Measurements from ENCODE around the gene FCHSD2. TPM values are rescaled to one million over a fixed set of nuclear protein-coding genes. Genes with fewer than 3 reads are reported as not detected.

The FCHSD2 gene
- polyA plus RNA-seq, 1 donor (not counting 4 experiments of a cell fraction or from before 2014, with no cell fraction given): 14.2 TPM

DNA sequence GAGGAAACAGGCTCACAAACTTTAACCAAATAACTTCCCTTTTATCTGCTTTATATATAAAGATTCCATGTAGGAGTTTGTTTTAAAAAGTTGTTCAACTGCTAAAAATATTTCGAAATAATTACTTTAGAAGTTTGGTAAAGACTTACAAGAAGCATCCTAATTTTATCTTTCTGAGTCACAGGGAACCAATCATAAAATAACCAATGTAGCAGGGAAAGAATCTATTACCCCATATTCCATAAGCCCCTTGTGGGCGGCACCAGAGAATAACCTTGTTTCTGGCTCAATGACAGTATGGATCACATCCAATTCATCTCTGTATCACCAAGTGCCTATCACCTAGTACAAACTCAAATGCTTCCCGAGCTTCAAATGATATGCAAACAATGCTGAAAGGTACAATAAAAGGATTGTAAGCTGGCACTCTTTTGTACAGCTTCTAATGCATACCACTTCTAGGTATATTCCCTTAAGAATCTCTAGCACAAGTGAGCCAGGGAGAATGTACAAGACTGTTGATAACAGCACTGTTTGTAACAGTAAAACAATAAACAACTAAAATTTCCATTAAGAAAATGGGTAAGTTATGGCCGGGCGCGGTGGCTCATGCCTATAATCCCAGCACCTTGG is 169.5 kb downstream of the FCHSD2 start:
- FAIRE-seq: no peak
- DNase-seq (ENCODE audit: low read depth, low spot score): no peak

DNA sequence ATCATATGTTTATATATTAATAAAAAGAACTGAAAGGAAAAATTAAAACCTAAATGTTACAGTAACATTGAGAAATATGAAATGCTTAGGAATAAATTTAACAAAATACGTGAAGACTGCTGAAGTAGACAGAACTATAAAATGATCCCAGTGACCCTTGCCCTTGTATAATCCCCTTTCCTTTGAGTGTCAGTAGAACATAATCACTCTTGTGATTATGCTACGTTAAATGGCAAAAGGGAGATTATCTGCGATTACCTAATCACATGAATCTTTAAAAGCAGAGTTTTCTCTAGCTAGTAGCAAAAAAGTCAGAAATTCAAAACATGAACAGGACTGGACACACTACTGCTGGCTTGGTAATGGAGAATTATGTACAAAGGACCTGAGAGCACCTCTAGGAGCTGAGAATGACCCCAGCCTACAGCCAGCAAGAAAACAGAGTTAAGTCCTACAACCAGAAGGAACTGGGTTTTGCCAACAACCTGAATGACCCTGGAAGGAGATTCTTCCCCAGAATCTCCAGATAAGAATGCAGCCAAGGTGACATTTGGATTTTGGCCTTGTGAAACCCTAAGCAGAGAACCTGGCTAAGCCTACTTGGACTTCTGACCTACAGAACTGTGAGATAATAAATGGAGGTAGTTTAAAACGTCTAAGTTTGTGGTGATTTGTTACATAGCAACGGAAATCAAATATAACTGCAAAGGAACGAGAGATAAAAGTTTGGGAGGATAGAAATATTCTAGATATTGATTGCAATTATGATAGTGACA is 170.7 kb downstream of the FCHSD2 start:
- Histone ChIP-seq H3K9me3 (ENCODE audit: control insufficient read depth, low read depth, low read length) (no peaks in the 10 kb centered on the region), H3K9me1 (ENCODE audit: control insufficient read depth, extremely low read depth, insufficient read depth, low read length) (no peaks in the 10 kb centered on the region), H3K4me1 (ENCODE audit: control insufficient read depth, extremely low read depth, insufficient read depth, low read length) (peaks cover 17% of the 10 kb centered on the region), H3K79me2 (ENCODE audit: control insufficient read depth, insufficient read depth, low read length) (no peaks in the 10 kb centered on the region), H3K9ac (ENCODE audit: control insufficient read depth, extremely low read depth, insufficient read depth, low read length) (no peak overlapping the region), H3K36me3 (ENCODE audit: control insufficient read depth in 2 of 2, extremely low read depth in 1 of 2, insufficient read depth in 2 of 2, low read length in 2 of 2) (no peaks in the 10 kb centered on the region), H3K4me2 (ENCODE audit: control insufficient read depth, extremely low read depth, insufficient read depth, low read depth, low read length) (no peak overlapping the region), H3K27ac (ENCODE audit: control insufficient read depth, insufficient read depth, low read length) (no peak overlapping the region), H3K4me3 (ENCODE audit: control insufficient read depth in 2 of 3, extremely low read depth in 1 of 3, insufficient read depth in 2 of 3, low read depth in 1 of 3, low read length in 3 of 3) (no peak overlapping the region), H2AFZ (ENCODE audit: control insufficient read depth, low read length) (no peak overlapping the region), H3K27me3 (ENCODE audit: control insufficient read depth, extremely low read depth, insufficient read depth, low read length) (no peaks in the 10 kb centered on the region), H4K20me1 (ENCODE audit: control insufficient read depth, extremely low read depth, insufficient read depth, low read length) (no peaks in the 10 kb centered on the region)
- DNase-seq (ENCODE audit: low read depth, low spot score): no peak
- TF ChIP-seq EZH2 (IDR thresholded peaks at IDR 0.05; ENCODE audit: low read length): no peak
- TF ChIP-seq, protein P1, sequence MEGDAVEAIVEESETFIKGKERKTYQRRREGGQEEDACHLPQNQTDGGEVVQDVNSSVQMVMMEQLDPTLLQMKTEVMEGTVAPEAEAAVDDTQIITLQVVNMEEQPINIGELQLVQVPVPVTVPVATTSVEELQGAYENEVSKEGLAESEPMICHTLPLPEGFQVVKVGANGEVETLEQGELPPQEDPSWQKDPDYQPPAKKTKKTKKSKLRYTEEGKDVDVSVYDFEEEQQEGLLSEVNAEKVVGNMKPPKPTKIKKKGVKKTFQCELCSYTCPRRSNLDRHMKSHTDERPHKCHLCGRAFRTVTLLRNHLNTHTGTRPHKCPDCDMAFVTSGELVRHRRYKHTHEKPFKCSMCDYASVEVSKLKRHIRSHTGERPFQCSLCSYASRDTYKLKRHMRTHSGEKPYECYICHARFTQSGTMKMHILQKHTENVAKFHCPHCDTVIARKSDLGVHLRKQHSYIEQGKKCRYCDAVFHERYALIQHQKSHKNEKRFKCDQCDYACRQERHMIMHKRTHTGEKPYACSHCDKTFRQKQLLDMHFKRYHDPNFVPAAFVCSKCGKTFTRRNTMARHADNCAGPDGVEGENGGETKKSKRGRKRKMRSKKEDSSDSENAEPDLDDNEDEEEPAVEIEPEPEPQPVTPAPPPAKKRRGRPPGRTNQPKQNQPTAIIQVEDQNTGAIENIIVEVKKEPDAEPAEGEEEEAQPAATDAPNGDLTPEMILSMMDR (optimal IDR thresholded peaks at IDR 0.05 in 1 of 3, IDR thresholded peaks at IDR 0.05 in 1 of 3, conservative IDR thresholded peaks at IDR 0.05 in 1 of 3; ENCODE audit: extremely low read depth in 1 of 3, insufficient read depth in 2 of 3, low read length in 3 of 3): no peak
- FAIRE-seq: no peak
- dilution Hi-C loops (cut with MboI; ENCODE audit: extremely low pct_ligation_motif_present, low sequenced_read_pairs): no loop called here

More for the DNA sequence above, 169.5 kb downstream of the FCHSD2 start:
- H3K9ac ChIP-seq (ENCODE audit: control insufficient read depth, extremely low read depth, insufficient read depth, low read length): no peak overlapping the region
- H3K4me2 ChIP-seq (ENCODE audit: control insufficient read depth, extremely low read depth, insufficient read depth, low read depth, low read length): no peak overlapping the region
- no peak overlapping the region for H2AFZ ChIP-seq (ENCODE audit: control insufficient read depth, low read length)
- dilution Hi-C loops (cut with MboI; ENCODE audit: extremely low pct_ligation_motif_present, low sequenced_read_pairs): no loop called here
- H3K27ac ChIP-seq (ENCODE audit: control insufficient read depth, insufficient read depth, low read length): no peak overlapping the region
- TF ChIP-seq EZH2 (IDR thresholded peaks at IDR 0.05; ENCODE audit: low read length): no peak
- TF ChIP-seq, protein P1 (optimal IDR thresholded peaks at IDR 0.05 in 1 of 3, IDR thresholded peaks at IDR 0.05 in 1 of 3, conservative IDR thresholded peaks at IDR 0.05 in 1 of 3; ENCODE audit: extremely low read depth in 1 of 3, insufficient read depth in 2 of 3, low read length in 3 of 3): no peak
- no peaks in the 10 kb centered on the region for H3K27me3 ChIP-seq (ENCODE audit: control insufficient read depth, extremely low read depth, insufficient read depth, low read length)
- no peak overlapping the region for H3K4me3 ChIP-seq (ENCODE audit: control insufficient read depth in 2 of 3, extremely low read depth in 1 of 3, insufficient read depth in 2 of 3, low read depth in 1 of 3, low read length in 3 of 3)
- no peaks in the 10 kb centered on the region for H3K9me3 ChIP-seq (ENCODE audit: control insufficient read depth, low read depth, low read length)
- peaks cover 17% of the 10 kb centered on the region for H3K4me1 ChIP-seq (ENCODE audit: control insufficient read depth, extremely low read depth, insufficient read depth, low read length)
- H3K79me2 ChIP-seq (ENCODE audit: control insufficient read depth, insufficient read depth, low read length): no peaks in the 10 kb centered on the region
- H3K36me3 ChIP-seq (ENCODE audit: control insufficient read depth in 2 of 2, extremely low read depth in 1 of 2, insufficient read depth in 2 of 2, low read length in 2 of 2): no peaks in the 10 kb centered on the region
- no peaks in the 10 kb centered on the region for H4K20me1 ChIP-seq (ENCODE audit: control insufficient read depth, extremely low read depth, insufficient read depth, low read length)
- no peaks in the 10 kb centered on the region for H3K9me1 ChIP-seq (ENCODE audit: control insufficient read depth, extremely low read depth, insufficient read depth, low read length)
